ENCODE results near the gene EMCN. TPM values are rescaled to one million over a fixed set of nuclear protein-coding genes. Genes with fewer than 3 reads are reported as not detected.

The EMCN gene
- total RNA-seq, 1 experiment from 2014 or later = not detected

- DNase-seq (ENCODE audit: low read depth, low spot score) = no peak
- in situ Hi-C loops (cut with HindIII; ENCODE audit: low pct_unique_long_range_greater_than_20kb, low sequenced_read_pairs) = no loop called here
- ATAC-seq = no peak
These were observed 89.8 kb downstream of the EMCN start for GRCh38 chr4:100428051-100428450.

GRCh38 chr4:100424376-100424775 lies 93.4 kb downstream of the EMCN start:
- in situ Hi-C loops (cut with HindIII; ENCODE audit: low pct_unique_long_range_greater_than_20kb, low sequenced_read_pairs) = no loop called here
- no peaks in the 10 kb centered on the region for H3K4me1 ChIP-seq (ENCODE audit: control insufficient read depth, insufficient read depth, low read length)
- intact Hi-C loops (cut with micrococcal nuclease; ENCODE audit: unreplicated experiment) = no loop called here
- DNase-seq (ENCODE audit: low read depth, low spot score) (no peak), ATAC-seq (no peak)
- POLR2A ChIA-PET = no interaction called here
- BruUV-seq (replicated peaks) = no TSS peak
- TF ChIP-seq CTCF (IDR thresholded peaks at IDR 0.05) = no peak
- H3K36me3 ChIP-seq (ENCODE audit: control insufficient read depth, insufficient read depth, low read length) = no peaks in the 10 kb centered on the region
- H3K4me3 ChIP-seq (ENCODE audit: low read depth in 2 of 2, low read length in 2 of 2) = no peak overlapping the region
- no peaks in the 10 kb centered on the region for H3K9me3 ChIP-seq (ENCODE audit: control insufficient read depth, insufficient read depth, low read depth, low read length)
- no peaks in the 10 kb centered on the region for H3K27me3 ChIP-seq (ENCODE audit: control insufficient read depth, insufficient read depth, low read length)
- CTCF ChIA-PET = no interaction called here
- no peak overlapping the region for H3K27ac ChIP-seq (ENCODE audit: low read length)

More at GRCh38 chr4:100428051-100428450, 89.8 kb downstream of the EMCN start:
- Histone ChIP-seq H3K9me3 (ENCODE audit: control insufficient read depth, insufficient read depth, low read depth, low read length) (no peaks in the 10 kb centered on the region), H3K4me1 (ENCODE audit: control insufficient read depth, insufficient read depth, low read length) (no peaks in the 10 kb centered on the region), H3K27me3 (ENCODE audit: control insufficient read depth, insufficient read depth, low read length) (no peaks in the 10 kb centered on the region), H3K27ac (ENCODE audit: low read length) (no peak overlapping the region), H3K36me3 (ENCODE audit: control insufficient read depth, insufficient read depth, low read length) (no peaks in the 10 kb centered on the region), H3K4me3 (ENCODE audit: low read depth in 2 of 2, low read length in 2 of 2) (no peak overlapping the region)
- no TSS peak for BruUV-seq (replicated peaks)
- CTCF ChIA-PET = no interaction called here
- POLR2A ChIA-PET = no interaction called here
- intact Hi-C loops (cut with micrococcal nuclease; ENCODE audit: unreplicated experiment) = no loop called here
- TF ChIP-seq REST (IDR thresholded peaks at IDR 0.05; ENCODE audit: insufficient read depth in 1 of 2, low read depth in 2 of 2, low read length in 1 of 2) (no peak), POLR2AphosphoS5 (IDR thresholded peaks at IDR 0.05; ENCODE audit: low read depth, low read length) (no peak), TCF7L2 (IDR thresholded peaks at IDR 0.05; ENCODE audit: low read depth, low read length) (no peak), SIN3A (IDR thresholded peaks at IDR 0.05; ENCODE audit: borderline replicate concordance, insufficient read depth, low read depth, low read length) (no peak), CTCF (IDR thresholded peaks at IDR 0.05) (no peak)

GRCh38 chr4:100422894-100423293 lies 94.9 kb downstream of the EMCN start:
- H3K36me3 ChIP-seq (ENCODE audit: control insufficient read depth, insufficient read depth, low read length) = no peaks in the 10 kb centered on the region
- no peak overlapping the region for H3K4me3 ChIP-seq (ENCODE audit: low read depth in 2 of 2, low read length in 2 of 2)
- intact Hi-C loops (cut with micrococcal nuclease; ENCODE audit: unreplicated experiment) (no loop called here), in situ Hi-C loops (cut with HindIII; ENCODE audit: low pct_unique_long_range_greater_than_20kb, low sequenced_read_pairs) (no loop called here)
- no peak for DNase-seq (ENCODE audit: low read depth, low spot score)
- ATAC-seq = no peak
- no TSS peak for BruUV-seq (replicated peaks)
- H3K4me1 ChIP-seq (ENCODE audit: control insufficient read depth, insufficient read depth, low read length) = no peaks in the 10 kb centered on the region
- H3K27ac ChIP-seq (ENCODE audit: low read length) = no peak overlapping the region
- H3K9me3 ChIP-seq (ENCODE audit: control insufficient read depth, insufficient read depth, low read depth, low read length) = no peaks in the 10 kb centered on the region
- TF ChIP-seq POLR2AphosphoS5 (IDR thresholded peaks at IDR 0.05; ENCODE audit: low read depth, low read length) (no peak), SIN3A (IDR thresholded peaks at IDR 0.05; ENCODE audit: borderline replicate concordance, insufficient read depth, low read depth, low read length) (no peak), TCF7L2 (IDR thresholded peaks at IDR 0.05; ENCODE audit: low read depth, low read length) (no peak)
- ChIA-PET POLR2A (no interaction called here), CTCF (no interaction called here)
- no peaks in the 10 kb centered on the region for H3K27me3 ChIP-seq (ENCODE audit: control insufficient read depth, insufficient read depth, low read length)

All from Panc1 (cell line).